Astrocyte (in vitro differentiated cells and primary cell): ENCODE data around the gene PUDP.

Source experiments
- EZH2 ChIP-seq: IDR thresholded peaks from 2 replicates; pipeline ENCODE4 v1.6.1; 2012; ENCODE audit warnings: mild to moderate bottlenecking, low read length, inconsistent platforms; ENCODE audit not compliant: insufficient read depth
- TF ChIP-seq, protein P1 (sequence below): IDR thresholded peaks from 2 replicates; pipeline ENCODE4 v1.5.1; 2011; ENCODE audit warnings: low read depth, mild to moderate bottlenecking, inconsistent platforms, low read length, moderate library complexity; ENCODE audit not compliant: insufficient read depth

DNA sequence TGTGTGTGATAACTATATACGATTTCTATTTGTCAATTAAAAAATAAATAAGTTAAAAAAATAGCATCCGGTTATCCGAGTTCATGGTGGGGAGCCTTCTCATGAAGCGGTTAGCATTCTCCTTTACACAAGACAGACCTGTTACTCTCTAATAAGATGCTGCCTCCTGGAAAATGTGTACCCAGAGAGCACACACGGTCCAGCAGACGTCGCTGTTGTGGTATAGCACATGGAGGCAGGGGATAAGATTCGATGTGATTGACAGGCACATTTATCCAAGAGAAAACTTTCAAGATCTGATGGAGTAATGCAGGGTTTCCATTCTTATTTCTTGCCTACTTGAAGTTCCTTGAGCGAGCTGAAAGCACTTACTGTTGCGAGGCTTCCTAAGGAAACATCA is 63.1 kb downstream of the PUDP start:
- TF ChIP-seq, protein P1, sequence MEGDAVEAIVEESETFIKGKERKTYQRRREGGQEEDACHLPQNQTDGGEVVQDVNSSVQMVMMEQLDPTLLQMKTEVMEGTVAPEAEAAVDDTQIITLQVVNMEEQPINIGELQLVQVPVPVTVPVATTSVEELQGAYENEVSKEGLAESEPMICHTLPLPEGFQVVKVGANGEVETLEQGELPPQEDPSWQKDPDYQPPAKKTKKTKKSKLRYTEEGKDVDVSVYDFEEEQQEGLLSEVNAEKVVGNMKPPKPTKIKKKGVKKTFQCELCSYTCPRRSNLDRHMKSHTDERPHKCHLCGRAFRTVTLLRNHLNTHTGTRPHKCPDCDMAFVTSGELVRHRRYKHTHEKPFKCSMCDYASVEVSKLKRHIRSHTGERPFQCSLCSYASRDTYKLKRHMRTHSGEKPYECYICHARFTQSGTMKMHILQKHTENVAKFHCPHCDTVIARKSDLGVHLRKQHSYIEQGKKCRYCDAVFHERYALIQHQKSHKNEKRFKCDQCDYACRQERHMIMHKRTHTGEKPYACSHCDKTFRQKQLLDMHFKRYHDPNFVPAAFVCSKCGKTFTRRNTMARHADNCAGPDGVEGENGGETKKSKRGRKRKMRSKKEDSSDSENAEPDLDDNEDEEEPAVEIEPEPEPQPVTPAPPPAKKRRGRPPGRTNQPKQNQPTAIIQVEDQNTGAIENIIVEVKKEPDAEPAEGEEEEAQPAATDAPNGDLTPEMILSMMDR: no peak
- no peak for TF ChIP-seq EZH2
